ES-I3 (cell line): ENCODE measurements around the gene DOCK3.
"Not testable (repeated sequence)": the region's sequence is repeated elsewhere in the genome, so short reads cannot be mapped to it uniquely, and the experiment has no call there.

Experiments used
- H3K36me3 ChIP-seq: 2 replicates; pipeline ENCODE4 v1.6.1; 2013; ENCODE audit warnings: mild to moderate bottlenecking, low read length, control low read depth, moderate library complexity; ENCODE audit not compliant: insufficient read depth
- H3K4me1 ChIP-seq: 2 replicates; pipeline ENCODE4 v1.6.1; 2013; ENCODE audit warnings: mild to moderate bottlenecking, control low read depth, low read length; ENCODE audit not compliant: insufficient read depth
- H3K9ac ChIP-seq: 2 replicates; pipeline ENCODE4 v1.6.1; 2013; ENCODE audit warnings: low read depth, mild to moderate bottlenecking, low read length, moderate library complexity
- H3K9me3 ChIP-seq: 2 replicates; pipeline ENCODE4 v1.6.1; 2013; ENCODE audit warnings: mild to moderate bottlenecking, low read length, moderate library complexity; ENCODE audit not compliant: control insufficient read depth, insufficient read depth

Gene DOCK3

GRCh38 chr3:50657407-50657806, 17.3 kb upstream of the DOCK3 start:
- no peaks in the 10 kb centered on the region for H3K36me3 ChIP-seq
- H3K4me1 ChIP-seq = peaks cover 2% of the 10 kb centered on the region
- no peak overlapping the region for H3K9ac ChIP-seq
- H3K9me3 ChIP-seq = no peaks in the 10 kb centered on the region

DNA sequence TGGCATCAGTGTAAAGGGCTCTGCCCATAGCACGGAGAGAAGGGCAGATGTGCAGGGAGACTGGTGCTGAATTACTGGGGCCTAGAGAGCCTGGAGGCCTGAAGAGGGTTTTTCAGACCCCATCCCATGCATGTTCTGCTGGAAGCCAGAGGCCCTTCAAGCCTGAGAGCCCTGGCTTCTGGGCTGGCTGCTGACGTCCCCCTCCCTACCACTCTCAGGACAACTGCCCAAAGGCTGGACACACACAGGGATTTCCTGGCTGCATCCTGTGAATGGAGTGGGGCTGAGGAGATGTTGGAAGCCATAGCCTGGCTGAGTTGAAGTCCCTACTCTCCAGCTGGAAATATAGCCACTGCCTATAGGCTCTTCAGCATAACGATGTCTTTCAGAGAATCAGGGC, 16.9 kb upstream of the DOCK3 start:
- no peaks in the 10 kb centered on the region for H3K36me3 ChIP-seq
- no peak overlapping the region for H3K9ac ChIP-seq
- no peaks in the 10 kb centered on the region for H3K4me1 ChIP-seq
- H3K9me3 ChIP-seq = no peaks in the 10 kb centered on the region

DNA sequence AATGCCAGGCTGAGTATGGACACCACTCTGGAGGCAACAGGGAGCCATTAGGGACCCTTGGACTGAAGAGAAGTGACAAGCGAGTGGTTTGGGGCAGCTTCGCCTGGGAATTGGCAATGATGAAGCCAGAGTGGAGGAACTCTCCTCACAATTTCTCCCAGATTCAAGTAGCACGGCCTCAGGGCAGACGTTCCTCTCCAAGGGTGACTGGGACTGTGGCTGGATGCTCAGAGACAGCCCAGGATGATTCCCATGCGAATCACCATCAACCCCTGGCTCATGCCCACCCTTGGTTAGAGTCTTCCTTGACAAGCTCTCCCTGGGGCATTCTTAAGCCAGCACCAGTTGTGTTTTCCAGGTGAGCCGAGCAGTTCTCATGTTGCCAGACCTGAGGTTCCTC, 16.3 kb upstream of the DOCK3 start:
- Histone ChIP-seq H3K36me3 (no peaks in the 10 kb centered on the region), H3K9me3 (no peaks in the 10 kb centered on the region), H3K4me1 (no peaks in the 10 kb centered on the region), H3K9ac (no peak overlapping the region)

- Histone ChIP-seq H3K9me3 (no peaks in the 10 kb centered on the region), H3K4me1 (no peaks in the 10 kb centered on the region)
Measured at GRCh38 chr3:50658831-50659230, 15.9 kb upstream of the DOCK3 start.

GRCh38 chr3:50660386-50660785, 14.3 kb upstream of the DOCK3 start:
- no peaks in the 10 kb centered on the region for H3K36me3 ChIP-seq

More at GRCh38 chr3:50658831-50659230, 15.9 kb upstream of the DOCK3 start:
- Histone ChIP-seq H3K9ac (no peak overlapping the region), H3K36me3 (no peaks in the 10 kb centered on the region)

GRCh38 chr3:50661321-50661837, 13.3 kb upstream of the DOCK3 start:
- Histone ChIP-seq H3K4me1 (no peaks in the 10 kb centered on the region), H3K9ac (no peak overlapping the region), H3K36me3 (no peaks in the 10 kb centered on the region), H3K9me3 (no peaks in the 10 kb centered on the region)

More at GRCh38 chr3:50660386-50660785, 14.3 kb upstream of the DOCK3 start:
- Histone ChIP-seq H3K4me1 (no peaks in the 10 kb centered on the region), H3K9ac (no peak overlapping the region), H3K9me3 (no peaks in the 10 kb centered on the region)

DNA sequence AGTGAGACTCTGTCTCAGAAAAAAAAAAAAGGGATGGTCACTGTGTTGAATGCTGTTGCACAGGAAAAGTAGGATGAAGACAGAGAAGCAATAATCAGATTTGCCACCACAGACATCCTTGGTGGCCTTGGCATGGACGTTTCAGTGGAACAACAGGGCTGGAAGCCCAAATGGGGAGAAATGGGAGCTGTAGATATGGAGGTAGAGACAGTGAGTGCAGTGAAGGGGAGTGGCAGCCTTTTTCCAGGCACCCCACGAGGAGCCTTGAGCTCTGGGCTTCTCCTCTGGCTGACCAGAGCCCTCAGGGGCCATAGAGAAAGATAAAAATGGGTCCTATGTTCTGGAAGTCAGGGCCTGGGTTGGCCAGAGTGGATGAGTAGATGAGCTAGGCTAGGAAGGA, 12.3 kb upstream of the DOCK3 start:
- Histone ChIP-seq H3K36me3 (no peaks in the 10 kb centered on the region), H3K9ac (no peak overlapping the region), H3K9me3 (no peaks in the 10 kb centered on the region), H3K4me1 (no peaks in the 10 kb centered on the region)

DNA sequence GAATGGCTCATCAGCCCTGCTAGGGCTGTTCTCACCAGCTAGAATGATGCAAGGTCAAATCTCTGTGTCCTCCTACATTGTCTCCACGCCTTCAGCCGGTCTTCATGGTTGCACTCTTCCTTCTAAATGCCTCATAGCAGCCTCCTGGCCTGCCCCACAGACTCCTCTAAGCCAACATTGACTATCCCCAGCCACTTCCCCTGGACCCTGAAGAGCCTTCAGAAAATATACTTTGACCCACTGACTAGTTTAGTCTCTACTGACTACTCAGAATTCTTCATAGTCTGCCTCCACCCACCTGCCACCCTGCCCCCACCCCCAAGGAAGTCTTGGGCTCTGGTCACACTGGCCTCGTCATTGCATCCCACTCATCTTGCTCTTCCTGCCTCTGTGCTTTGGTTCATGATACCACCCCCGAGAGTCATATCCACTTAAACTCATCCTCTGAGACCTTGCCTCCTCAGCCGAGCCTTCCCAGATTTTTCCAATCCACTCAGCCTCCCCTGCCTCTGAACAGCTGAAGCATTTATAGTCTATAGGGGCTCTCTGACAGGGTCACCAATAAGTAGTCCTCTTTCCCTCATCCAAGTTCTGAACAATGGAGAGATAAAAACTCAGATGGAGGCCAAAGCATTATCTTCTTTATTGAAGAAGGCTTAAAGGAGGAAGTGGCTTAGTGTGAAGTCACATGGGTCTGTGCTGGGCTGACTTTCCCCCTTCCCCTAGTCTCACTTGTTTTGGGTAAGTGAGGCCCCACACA, 9.5 kb upstream of the DOCK3 start:
- Histone ChIP-seq H3K9ac (no peak overlapping the region), H3K4me1 (no peaks in the 10 kb centered on the region), H3K9me3 (no peaks in the 10 kb centered on the region), H3K36me3 (no peaks in the 10 kb centered on the region)

DNA sequence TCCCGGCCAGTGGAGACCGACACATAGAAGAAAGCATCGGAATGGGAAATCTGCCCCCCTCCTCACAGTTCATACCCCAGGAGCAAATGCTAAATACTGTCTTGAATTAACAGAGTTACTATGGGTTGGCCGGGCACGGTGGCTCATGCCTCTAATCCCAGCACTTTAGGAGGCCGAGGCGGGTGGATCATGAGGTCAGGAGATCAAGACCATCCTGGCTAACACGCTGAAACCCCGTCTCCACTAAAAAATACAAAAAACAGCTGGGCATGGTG, 8.9 kb upstream of the DOCK3 start:
- not testable (repeated sequence) for H3K4me1 ChIP-seq, H3K9ac ChIP-seq, H3K9me3 ChIP-seq, H3K36me3 ChIP-seq

DNA sequence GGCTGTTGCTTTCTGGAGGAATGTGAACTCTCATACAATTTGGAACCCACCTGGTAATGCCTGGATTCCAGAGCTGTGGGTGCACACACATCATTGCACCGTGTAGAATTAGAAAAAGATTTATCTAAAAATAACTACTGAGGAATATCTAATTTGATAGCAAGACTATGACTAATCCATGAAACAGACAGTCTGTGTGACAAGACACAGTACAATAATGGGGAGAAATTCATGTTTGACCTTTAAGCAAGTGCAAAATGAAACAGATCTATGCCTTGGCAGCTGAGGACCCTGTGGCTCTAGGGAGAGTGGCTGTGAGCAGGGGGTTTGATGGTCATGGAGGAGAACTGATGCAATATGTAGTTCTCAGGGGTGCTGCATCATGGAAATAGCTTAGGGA, 7.9 kb upstream of the DOCK3 start:
- Histone ChIP-seq H3K4me1 (no peaks in the 10 kb centered on the region), H3K9ac (no peak overlapping the region), H3K36me3 (no peaks in the 10 kb centered on the region), H3K9me3 (no peaks in the 10 kb centered on the region)

- Histone ChIP-seq H3K9me3 (no peaks in the 10 kb centered on the region), H3K36me3 (no peaks in the 10 kb centered on the region), H3K4me1 (no peaks in the 10 kb centered on the region), H3K9ac (no peak overlapping the region)
Measured at GRCh38 chr3:50671331-50671730, 3.4 kb upstream of the DOCK3 start.

- Histone ChIP-seq H3K9me3 (no peaks in the 10 kb centered on the region), H3K36me3 (no peaks in the 10 kb centered on the region), H3K4me1 (peaks cover 10% of the 10 kb centered on the region), H3K9ac (no peak overlapping the region)
Measured at GRCh38 chr3:50672656-50673055, 2.1 kb upstream of the DOCK3 start.

- H3K9ac ChIP-seq = peak overlapping the region; percentile 72
- H3K36me3 ChIP-seq = no peaks in the 10 kb centered on the region
- H3K4me1 ChIP-seq = peaks cover 12% of the 10 kb centered on the region
- H3K9me3 ChIP-seq = no peaks in the 10 kb centered on the region
Measured at GRCh38 chr3:50673931-50674330, 796 bp upstream of the DOCK3 start.

- H3K9ac ChIP-seq = peak overlapping the region; percentile 72
- no peaks in the 10 kb centered on the region for H3K9me3 ChIP-seq
- H3K36me3 ChIP-seq = no peaks in the 10 kb centered on the region
- peaks cover 14% of the 10 kb centered on the region for H3K4me1 ChIP-seq
Measured at GRCh38 chr3:50675179-50676030, 678 bp downstream of the DOCK3 start.
